Bone marrow (tissue), 2 donors: ENCODE data around the gene ZNF275.
"Not testable (repeated sequence)": the region's sequence is repeated elsewhere in the genome, so short reads cannot be mapped to it uniquely, and the experiment has no call there.

Experiments used
- DNase-seq, 2 donors: peaks; one replicate each; lab custom pipeline; 2025; lab: John Stamatoyannopoulos, UW

The ZNF275 gene

GRCh38 chrX:153319295-153320046 lies 14.5 kb upstream of the ZNF275 start:
- no peak for DNase-seq

DNA sequence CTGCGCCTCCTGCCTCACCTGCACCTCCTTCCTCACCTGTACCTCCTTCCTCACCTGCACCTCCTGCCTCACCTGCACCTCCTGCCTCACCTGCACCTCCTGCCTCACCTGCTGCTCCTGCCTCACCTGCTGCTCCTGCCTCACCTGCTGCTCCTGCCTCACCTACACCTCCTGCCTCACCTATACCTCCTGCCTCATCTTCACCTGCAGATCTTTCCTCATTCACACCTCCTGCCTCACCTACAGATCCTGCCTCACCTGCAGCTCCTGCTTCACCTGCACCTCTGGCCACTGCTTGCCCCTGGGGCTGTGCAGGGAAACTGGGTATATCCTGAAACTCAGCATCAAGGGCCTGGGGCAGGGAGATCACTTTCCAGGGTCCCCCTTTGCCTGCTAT lies 13.9 kb upstream of the ZNF275 start:
- DNase-seq: not testable (repeated sequence)

- DNase-seq: no peak
These were observed 13.3 kb upstream of the ZNF275 start for GRCh38 chrX:153320555-153321184.

DNA sequence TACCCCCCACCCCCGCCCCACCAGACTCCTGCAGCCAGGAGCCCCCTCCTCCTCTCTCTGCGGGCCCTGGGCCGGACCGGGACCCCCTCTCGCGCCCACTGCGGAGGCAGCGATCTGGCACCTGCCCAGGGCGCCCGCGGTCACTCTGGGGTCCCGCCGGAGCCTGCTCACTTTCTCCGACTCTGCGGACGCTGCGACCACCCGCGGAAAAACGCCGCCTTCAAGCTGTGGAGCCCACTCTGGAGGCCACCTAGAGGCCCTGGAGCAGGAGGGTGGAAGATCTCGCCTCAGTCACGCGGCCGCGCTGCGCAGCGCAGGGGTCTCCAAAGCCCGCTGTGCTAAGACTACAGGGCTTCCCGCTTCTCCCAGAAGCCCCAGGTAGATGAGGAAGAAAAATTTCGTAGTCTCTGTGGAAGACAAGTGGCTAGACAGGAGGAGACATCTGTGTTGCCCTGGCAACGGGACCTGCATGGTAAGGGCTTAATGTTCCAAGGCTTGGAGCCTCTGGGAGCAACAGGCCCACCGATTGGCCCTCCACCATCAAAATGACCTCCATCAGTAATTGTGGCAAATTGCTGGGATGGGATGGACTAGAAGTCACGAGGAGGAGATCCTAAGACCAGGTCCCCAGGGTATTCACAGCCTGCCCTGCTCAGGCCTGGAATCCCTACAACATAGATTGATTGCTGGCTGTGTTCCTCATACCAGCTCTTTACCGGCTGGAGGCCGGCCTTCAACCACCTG lies 12.4 kb upstream of the ZNF275 start, which contains the start of gene PNMA6F:
TSS of gene PNMA6F (minus strand) at position 387 of the 744 bp plus-strand sequence. CDS start 1,093 bp downstream, outside the sequence.
- no peak for DNase-seq

DNA sequence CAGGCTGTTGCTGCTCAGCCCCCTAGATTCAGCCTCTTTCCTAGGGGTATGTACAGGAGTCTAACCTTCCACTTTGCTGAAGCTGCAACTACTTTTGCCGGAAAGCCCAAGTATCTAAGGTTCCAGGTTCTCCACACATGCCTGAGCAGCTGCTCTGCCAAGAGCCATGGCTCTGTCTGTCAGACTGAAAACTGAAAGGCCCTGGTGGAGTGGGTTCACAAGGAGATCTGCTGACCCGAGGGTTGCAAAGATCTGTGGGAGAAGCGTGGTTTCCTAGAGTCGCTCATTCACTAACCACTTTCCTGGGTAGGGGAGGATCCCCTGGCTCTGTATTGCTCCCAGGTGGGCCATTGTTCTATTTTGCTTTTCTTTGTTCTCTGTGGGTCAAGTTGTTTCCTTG lies 6.4 kb upstream of the ZNF275 start:
- DNase-seq: no peak

DNA sequence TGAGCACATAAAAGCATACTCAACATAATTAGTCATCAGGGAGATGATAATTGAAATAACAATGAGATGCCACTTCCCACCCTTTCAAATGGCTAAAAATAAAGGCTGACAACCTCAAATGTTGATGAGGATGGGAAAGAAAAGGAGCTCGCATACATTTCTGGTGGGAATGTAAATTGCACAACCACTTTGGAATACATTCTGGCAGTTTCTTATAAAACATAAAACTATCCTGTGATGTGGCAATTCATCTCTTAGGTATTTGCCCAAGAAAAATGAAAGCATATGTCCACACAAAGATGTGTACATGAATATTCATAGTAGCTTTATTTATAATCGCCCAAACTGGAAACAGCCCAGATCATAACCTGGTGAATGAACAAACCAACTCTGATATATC lies 687 bp upstream of the ZNF275 start:
- DNase-seq: no peak

GRCh38 chrX:153334654-153335295 lies 822 bp downstream of the ZNF275 start:
- DNase-seq: no peak

- DNase-seq: no peak
These were observed 2.4 kb downstream of the ZNF275 start for GRCh38 chrX:153336121-153336894.

GRCh38 chrX:153336988-153337387 lies 3.0 kb downstream of the ZNF275 start:
- no peak for DNase-seq

DNA sequence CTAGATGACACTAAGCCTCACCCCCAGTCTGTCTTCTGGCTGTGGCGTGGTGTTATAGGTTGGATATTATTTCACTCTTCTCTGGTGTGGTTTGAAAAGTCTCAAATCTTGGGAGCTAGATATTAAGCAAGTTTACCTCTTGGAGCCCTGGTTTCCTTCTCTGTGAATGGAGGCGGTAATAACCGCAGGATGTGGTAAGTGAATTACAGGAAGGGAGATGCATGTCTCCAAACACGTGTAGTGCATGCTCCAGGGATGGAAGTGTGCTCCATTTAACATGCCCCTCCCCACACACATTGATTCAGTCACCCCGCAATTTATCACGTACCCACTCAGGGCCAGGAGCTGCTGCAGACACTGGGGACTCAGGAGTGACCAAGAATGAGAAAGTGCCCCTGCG lies 4.9 kb downstream of the ZNF275 start:
- no peak for DNase-seq

DNA sequence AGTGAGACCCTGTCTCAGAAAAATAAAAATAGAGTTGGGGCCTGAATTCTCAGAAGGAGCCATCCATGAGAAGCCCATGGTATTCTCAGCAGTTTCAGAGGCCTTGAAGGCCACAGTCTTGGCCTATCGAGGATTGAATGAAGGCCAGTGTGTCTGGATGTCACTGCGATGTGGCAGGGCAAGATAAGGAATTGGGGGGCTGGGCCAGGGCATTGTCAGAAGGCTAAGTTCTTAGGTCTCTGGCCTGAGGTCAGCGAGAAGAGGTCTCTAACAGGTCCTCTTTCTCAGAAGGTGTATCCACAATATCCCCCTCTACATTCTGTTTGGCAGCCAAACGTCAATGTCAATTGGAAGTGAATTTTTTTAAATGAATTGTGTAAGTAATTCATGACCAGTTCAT lies 5.7 kb downstream of the ZNF275 start:
- no peak for DNase-seq

GRCh38 chrX:153340111-153340510 lies 6.2 kb downstream of the ZNF275 start:
- DNase-seq: no peak

- DNase-seq: no peak
These were observed 9.0 kb downstream of the ZNF275 start for GRCh38 chrX:153342762-153343558.

DNA sequence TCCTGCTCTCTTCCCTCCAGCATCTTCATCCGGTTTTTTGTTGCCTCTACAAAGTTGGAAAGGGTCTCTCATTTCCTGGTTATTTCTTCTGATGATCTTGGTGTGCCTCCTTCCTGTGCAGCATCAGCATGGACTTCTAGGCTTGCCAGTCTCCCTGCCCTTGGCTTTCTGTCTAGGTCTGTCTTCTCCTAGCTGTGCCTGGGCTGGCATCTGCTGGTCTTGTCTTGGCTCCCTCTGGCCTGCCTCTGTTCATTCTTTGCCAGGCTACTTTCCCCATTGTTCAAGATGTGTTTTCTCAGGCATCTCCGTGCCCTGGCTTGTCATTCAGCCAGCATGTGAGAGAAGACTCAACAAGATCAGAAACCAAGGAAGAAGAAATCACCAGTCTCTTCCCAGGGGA lies 9.7 kb downstream of the ZNF275 start:
- no peak for DNase-seq

GRCh38 chrX:153347530-153347929 lies 13.6 kb downstream of the ZNF275 start:
- no peak for DNase-seq

DNA sequence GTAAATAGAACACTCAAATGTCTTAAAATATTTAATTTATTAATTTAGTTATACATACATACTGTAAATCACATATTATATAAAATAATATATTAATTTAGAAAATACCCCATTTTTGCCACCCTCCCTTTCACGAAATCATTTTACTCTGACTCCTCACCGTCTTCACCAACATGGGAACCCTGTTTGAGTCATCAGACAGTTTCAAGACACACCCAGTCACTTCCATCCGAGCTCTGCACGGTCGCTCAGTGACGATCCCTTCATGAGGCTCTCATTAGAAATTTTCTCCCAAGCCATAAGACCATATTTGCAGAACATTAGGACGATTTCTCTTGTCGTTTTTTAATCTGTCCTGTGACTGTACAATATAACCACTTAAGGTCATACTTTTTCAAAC lies 14.5 kb downstream of the ZNF275 start:
- no peak for DNase-seq

GRCh38 chrX:153349952-153350351 lies 16.0 kb downstream of the ZNF275 start:
- DNase-seq: no peak

- DNase-seq: no peak
These were observed 18.0 kb downstream of the ZNF275 start for GRCh38 chrX:153351981-153352380.

GRCh38 chrX:153352858-153353257 lies 18.9 kb downstream of the ZNF275 start:
- no peak for DNase-seq

DNA sequence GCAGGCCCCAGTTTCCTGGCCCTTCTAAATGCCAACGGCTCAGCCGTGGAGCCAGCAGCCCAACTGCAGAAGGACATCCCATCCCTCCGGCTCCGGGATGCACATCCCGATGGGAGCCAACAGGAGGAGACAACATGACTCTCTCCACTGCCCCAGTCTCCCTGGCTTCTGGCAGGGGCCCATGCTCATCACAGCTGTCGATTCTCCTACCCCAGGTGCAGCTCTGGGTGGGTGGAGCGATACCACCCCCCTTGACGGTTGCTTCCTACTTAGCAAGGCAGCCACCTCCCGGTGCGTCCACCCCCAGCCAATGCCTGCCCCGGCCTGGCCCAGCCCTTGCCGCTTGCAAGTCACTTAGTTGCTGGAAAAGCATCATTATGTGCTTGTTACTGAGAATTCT lies 19.5 kb downstream of the ZNF275 start:
- DNase-seq: no peak

DNA sequence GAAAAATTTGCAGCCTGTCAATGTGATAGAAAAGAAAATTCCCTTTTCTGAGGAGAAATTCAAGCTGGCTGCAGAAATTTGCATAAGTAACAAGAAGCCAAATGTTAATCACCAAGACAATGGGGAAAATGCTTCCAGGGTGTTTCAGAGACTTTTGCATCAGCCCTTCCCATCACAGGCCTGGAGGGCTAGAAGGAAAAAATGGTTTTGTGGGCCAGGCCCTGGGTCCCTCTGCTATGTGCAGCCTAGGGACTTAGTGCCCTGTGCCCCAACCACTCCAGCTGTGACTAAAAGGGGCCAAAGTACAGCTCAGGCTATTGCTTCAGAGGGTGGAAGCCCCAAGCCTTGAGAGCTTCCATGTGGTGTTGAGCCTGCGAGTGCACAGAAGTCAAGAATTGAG lies 23.9 kb downstream of the ZNF275 start:
- no peak for DNase-seq
